D721Med (cell line): ENCODE results near the gene B3GNT9.
A peak's percentile ranks its signal among the peaks of the same experiment; 100 is the strongest.

ENCODE experiments used
- DNase-seq: peaks from one replicate; pipeline ENCODE4 v3.0.0; 2011; ENCODE audit warnings: low spot score; ENCODE audit not compliant: insufficient read length
- FAIRE-seq: peaks from 2 replicates; lab custom pipeline; 2011; peaks lifted over from hg19 to GRCh38; lab: Jason Lieb, UNC
- CTCF ChIP-seq: IDR thresholded peaks from 2 replicates; pipeline ENCODE4 v1.5.1; 2012; ENCODE audit warnings: mild to moderate bottlenecking, control low read depth; ENCODE audit not compliant: insufficient read depth; ENCODE audit errors: missing control alignments

The B3GNT9 gene

GRCh38 chr16:67104061-67104460, 46.7 kb downstream of the B3GNT9 start:
- FAIRE-seq (no peak), DNase-seq (no peak)
- peak; percentile 37 for TF ChIP-seq CTCF

- no peak for FAIRE-seq
- DNase-seq: no peak
- TF ChIP-seq CTCF: no peak
Measured at GRCh38 chr16:67101311-67102082, 49.3 kb downstream of the B3GNT9 start.

GRCh38 chr16:67100569-67101310, 50.1 kb downstream of the B3GNT9 start:
- no peak for FAIRE-seq
- TF ChIP-seq CTCF: peak; percentile 48
- DNase-seq: no peak

- FAIRE-seq: no peak
- DNase-seq: no peak
- TF ChIP-seq CTCF: no peak
Measured at GRCh38 chr16:67098599-67098998, 52.2 kb downstream of the B3GNT9 start.
